Stimulated activated CD4-positive, alpha-beta T cell treated with anti-CD3 and anti-CD28 coated beads, Interleukin-1b, Interleukin-23, amount 100 ng/mL, for 24 hours (primary cell): ENCODE data around the gene TUBB4B.

Source experiments
- DNase-seq, 4 experiments: peaks; one replicate each; pipeline ENCODE4 v3.0.0-alpha.2; 2020; ENCODE audit warnings: low read depth in 4 of 4, low spot score in 1 of 4

Gene TUBB4B

DNA sequence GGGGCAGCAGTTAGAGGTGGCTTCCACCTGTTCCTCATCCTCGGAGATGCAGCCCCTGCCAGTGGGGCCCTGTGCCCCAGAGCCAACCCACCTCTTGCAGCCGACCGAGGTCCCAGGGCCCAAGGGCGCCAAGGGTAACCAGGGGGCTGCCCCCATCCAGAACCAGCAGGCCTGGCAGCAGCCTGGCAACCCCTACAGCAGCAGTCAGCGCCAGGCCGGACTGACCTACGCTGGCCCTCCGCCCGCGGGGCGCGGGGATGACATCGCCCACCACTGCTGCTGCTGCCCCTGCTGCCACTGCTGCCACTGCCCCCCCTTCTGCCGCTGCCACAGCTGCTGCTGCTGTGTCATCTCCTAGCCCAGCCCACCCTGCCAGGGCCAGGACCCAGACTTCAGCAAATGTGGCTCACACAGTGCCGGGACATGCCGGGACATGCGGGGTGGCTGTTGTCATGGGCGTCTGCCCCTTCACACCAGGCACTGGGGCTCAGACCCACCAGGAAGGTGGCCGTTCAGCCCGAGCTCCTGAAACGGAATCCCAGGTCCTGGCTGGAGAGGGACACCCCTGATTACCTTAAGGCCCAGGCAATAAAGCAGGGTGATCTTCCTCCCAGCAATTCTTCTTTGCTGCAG lies 15.3 kb upstream of the TUBB4B start:
- no peak for DNase-seq

DNA sequence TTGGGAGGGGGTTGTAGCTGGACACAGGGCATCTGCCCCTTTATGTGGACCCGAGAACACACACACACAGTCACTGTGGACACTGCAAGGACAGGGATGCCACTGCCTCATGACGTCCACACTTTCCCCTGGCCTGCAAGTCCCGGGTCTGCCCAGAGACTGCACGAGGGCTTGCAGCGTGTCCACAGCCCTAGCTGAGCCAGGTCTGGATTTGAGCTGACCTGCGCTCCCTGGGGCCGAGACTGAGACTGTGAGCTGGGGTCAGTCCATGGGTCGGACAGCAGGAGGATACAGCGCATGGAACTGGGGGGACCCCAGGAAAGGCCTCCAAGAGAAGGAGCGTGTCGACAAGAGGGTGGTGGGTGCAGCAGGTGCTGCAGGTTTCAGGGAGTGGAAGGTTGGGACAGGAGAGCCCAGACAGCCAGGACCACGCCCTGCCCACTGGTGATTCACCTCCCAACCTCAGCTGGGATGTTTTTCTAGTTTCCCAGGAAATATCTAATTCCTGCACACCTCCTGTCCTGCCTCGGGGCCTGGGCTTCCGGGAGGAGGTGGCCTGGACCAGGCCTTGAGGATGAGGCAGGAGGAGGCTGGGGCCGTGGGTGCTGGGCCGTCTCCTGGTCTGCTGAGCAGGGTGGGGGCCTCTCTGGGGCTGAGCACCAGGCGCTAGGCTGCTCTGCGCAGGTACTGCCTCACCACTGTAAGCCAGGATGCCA lies 14.6 kb upstream of the TUBB4B start:
- DNase-seq, result no peak

DNA sequence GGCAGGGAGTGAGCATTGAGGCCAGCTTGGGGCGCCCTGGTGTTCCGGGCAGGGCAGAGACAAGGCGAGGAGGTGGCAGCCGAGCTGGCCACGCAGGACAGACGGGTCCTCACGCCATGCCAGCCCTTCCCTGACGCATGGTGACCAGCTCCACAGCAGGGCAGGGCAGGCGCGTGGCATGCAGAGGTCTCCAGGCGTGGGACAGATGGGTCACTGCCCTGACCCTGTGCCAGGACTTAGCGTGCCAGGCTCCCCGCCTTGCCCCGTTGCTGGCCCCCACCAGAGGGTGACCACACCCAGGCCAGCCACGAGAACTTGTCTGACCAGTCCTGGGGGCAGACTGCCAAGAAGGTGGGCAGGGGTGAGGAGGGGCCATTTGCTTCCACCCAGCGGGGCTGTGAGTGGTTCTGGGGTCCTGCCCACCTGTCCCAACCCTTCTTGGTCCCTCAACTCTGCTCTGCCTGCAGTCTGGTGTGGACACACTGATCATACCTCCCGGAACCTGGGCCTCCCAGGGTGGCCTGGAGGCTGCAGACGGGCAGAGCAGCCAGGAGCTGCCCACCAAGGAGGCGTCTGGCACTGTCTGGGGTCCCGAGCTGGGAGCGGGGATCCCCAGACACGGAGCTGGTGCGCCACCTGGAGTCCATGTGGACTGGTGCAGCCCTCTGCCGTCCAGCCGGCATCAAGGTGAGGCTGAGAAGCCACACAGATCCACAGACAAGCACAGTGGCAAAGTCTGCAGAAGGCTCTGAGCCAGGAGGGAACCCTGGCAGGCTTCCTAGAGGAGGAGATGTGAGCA lies 13.8 kb upstream of the TUBB4B start, which contains the start of gene RNF224:
RNF224 (plus strand) TSS at position 449 of the 799 bp plus-strand sequence. CDS start 834 bp downstream, outside the sequence.
- DNase-seq, result peak; percentile 52 to 76 (median 70)

DNA sequence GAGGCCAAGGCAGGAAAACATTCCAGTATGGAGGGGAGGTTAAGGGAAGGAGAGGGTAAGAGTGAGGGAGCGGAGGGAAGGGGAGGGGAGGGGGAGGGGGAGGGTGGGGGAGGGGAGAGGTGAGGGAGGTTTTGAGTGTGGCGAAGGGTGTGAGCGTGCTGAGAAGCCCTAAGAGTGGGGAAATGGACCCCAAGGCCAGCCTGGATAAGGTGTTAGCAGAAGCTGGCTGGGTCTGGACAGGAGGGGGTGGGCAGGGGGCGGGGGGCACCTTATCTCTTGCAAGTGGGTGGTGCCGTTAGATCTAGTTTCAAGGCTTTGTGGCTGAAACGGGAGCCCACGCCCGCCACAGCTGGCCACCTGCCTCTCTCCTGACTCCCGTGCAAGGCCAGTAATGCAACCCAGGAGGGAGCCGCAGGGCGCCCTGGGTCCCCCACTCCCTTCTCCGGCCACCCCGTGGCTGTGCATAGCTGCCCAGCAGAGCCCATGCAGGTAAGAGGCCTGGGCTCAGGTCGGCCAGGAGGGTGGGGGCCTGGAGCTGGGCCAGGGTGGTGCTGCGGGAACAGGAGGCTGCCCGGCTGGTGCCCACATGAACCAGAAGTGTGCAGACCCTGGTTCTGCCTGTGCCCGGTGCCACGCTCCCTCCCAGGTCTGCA lies 13.1 kb upstream of the TUBB4B start:
- DNase-seq, result no peak

DNA sequence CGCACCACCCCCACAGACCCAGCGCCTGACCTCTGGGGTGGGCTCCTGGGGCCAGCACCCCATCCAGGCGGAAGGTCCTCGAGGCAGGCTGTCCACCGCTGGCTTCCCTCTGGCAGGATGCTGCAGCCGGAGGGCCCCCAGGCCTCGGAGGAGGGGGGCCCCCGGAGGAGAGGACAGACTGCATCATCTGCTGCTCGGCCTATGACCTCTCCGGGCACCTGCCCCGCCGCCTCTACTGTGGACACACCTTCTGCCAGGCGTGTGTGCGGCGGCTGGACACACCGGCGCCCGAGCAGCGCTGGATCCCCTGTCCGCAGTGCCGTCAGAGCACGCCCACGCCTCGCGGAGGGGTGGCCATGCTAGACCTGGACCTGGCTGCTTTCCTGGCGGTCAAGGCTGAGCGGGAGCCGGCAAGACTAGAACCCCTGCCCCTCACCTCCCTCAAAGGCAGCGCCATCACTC lies 12.6 kb upstream of the TUBB4B start:
- no peak for DNase-seq

DNA sequence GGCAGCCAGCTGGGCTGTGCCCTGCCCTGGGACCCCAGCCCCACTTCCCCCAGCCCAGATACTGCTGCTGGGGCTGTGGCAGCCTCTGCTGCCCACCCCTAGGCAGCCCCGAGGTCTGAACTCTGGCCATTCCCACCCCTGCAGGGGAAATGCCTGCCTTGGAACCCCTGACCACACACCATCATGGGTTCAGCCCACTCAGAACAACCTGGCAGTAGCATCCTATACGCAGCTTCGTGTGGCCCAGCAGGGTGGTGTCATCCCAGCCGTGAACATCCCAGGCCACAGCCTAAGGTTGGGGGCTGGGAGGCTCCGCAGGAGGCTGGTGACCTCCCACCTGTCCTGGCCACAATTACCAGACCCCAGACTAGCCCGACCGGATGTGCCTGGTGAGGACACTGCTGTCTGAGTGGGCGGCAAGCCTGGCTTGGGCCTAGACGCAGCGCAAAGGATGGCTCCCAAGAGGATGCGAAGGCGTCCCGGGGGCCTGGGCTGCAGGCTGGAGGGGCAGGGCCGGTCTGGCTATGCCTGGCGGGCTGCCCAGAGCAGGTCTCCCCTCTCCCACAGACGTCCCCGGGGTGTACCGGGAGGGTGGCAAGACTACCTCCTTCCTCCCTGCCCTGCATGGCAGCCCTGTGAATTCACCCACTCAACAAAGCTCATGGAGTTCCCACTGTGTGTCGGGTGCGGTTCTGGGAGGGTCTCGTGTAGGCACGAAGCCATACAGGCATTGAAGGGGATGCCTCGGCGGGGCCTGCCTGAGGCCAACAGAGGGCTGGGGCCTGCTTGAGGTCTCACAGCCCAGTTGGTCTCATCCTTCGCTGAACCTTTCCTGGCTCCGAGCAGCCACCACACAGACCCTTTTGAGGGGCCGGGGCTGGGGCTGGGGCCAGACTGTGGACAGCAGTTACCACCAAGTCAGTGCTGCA lies 11.9 kb upstream of the TUBB4B start:
- DNase-seq, result no peak

DNA sequence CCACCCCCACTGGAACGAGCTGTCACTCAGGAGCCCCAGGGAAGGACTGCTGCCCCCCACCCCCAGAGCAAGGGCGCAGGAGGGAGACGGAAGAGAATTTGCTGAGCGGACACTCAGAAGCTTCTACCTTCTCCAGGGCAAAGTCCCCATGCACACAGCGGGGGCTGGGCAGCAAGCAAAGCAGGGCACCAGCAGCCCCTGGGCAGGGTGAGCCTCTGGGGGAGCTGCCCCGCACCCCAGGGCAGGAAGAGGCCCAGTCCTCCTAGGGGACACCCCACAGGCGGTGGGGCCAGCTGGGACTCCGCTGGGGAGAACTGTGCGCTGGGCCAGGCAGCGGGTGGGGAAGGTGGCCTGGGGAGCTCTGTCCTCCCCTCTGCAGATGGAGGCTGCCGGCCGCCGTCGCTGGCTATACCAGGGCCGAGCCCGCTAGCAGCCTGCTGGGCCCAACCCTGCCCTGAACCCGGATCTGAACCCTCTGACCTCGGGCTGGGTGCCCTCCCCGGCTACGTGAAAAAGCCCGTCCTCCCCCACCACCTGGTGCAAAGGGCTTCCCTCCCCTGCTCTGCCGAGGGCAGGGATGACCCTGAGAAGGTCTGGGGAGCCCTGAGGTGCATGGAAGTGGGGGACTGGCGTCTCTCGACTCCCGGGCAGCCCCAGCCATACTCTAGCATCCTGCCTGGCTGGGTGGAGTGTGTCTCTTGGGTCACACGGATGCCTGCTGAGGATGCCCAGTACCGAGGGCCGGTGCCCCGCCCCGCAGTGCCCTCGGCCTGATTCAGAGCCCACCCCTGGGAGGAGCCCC lies 11.0 kb upstream of the TUBB4B start:
- no peak for DNase-seq

DNA sequence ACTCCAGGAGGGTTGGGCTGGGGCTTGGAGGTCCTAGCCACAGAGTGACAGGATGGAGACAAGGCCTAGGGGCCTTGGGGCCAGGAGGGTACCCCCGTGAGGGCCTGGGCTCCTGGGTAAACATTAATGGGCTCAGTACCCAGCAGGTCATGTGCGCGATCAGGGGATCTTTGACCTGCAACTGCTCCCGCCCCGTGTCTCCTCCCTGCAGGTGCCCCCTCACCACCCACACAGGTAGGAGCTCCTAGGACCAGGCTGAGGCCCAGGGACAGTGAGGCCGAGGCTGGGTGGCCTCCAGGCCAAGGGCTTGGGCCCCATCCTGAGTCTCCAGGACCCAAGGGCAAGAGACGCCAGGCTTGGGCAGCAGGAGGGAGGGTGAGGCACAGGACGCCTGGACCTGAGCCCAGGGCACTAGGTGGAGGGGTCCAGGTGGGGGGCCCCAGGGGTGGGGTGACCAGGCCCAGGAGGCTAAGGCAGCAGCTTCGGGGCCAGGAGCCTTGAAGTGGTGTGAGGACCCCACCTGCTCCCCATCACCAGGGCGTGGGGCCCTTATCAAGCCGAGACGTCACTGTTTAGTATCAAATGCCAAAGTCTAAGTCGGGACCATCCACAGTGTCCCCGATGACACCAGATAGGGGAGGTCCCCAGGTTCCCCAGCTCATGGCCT lies 10.2 kb upstream of the TUBB4B start, which contains the start of gene SLC34A3:
SLC34A3 (plus strand) TSS at position 197 of the 667 bp plus-strand sequence. CDS start 802 bp downstream, outside the sequence.
- DNase-seq, result no peak

DNA sequence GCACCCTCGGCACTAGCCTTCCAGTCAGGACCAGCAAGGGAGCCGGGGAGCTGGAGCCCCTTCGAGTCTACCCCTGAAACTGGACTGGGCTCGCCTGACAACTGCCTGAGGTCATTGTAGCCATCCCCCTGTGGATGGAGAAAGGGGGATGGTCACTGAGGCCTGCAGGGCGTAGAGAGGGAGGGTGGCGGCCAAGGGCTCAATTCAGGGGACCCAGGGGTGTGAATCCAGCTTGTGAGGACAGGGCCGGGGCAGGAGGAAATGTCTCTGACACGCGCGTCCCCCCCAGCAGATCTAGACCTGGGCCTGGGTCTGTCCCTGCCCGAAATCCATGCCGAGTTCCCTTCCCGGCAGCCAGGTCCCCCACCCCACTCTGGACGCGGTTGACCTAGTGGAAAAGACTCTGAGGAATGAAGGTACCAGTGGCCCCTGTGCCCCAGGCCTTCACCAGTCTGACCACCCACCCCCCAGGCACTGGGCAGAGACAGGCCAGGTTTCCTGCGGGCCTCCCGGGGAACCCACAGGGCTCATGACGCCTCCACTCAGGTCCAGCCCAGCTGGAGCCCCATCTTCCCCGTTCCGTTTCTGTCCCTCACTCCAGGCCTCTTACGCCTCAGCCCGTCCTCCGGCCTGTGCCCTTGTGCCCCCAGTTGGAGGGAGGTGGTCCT lies 9.6 kb upstream of the TUBB4B start:
- DNase-seq, result no peak

DNA sequence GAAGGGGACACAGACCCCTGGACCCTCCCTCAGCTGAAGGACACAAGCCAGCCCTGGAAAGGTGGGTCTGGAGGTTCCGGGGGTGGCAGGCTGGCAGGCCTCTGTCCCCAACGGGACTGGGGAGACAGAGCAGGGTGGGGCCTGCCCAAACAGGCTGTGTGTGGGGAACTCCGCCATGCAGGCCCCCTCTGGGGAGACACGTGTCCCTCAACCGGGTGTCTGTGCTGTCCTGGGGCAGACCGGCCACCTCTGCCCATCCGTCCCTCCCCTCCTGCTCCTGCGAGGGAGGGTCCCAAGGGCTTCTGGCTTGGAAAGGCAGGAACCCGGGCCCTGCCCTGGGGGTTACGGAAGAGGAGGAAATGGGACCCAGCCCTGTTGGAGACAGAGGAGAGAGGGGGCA lies 9.0 kb upstream of the TUBB4B start:
- DNase-seq, result no peak

DNA sequence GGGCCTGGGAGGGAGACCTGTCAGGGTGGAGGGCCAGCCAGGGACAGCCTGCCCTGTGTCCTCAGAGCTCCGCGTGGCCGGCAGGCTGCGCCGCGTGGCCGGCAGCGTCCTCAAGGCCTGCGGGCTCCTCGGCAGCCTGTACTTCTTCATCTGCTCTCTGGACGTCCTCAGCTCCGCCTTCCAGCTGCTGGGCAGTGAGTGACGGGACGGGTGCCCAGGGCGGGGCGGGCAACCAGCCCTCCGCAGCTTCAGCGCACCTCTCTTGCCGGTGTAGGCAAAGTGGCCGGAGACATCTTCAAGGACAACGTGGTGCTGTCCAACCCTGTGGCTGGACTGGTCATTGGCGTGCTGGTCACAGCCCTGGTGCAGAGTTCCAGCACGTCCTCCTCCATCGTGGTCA lies 8.6 kb upstream of the TUBB4B start:
- no peak for DNase-seq

DNA sequence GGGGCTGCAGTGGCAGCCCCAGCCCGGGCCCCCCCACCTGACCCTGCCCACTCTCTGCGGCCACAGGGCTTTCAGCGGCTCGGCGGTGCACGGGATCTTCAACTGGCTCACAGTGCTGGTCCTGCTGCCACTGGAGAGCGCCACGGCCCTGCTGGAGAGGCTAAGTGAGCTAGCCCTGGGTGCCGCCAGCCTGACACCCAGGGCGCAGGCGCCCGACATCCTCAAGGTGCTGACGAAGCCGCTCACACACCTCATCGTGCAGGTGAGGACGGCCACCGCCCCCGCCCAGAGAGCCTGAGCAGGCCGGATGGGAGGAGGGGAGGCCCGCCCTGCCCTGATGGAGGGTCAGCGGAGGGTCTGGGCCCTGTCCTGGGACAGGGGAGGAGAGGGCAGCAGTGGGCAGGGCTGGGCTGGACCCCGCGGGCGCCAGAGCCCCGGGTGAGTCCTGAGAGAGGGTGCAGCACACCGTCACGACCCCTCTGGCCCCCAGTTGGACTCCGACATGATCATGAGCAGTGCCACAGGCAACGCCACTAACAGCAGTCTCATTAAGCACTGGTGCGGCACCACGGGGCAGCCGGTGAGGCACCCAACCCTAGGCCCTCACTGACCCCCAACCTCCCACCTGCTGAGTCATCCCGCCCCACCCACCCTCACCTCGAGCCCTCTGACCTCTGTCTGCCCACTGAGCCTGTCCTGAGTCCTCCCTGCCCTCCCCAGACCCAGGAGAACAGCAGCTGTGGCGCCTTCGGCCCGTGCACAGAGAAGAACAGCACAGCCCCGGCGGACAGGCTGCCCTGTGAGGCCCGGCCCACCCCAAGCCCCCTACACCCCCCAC lies 7.7 kb upstream of the TUBB4B start:
- no peak for DNase-seq

DNA sequence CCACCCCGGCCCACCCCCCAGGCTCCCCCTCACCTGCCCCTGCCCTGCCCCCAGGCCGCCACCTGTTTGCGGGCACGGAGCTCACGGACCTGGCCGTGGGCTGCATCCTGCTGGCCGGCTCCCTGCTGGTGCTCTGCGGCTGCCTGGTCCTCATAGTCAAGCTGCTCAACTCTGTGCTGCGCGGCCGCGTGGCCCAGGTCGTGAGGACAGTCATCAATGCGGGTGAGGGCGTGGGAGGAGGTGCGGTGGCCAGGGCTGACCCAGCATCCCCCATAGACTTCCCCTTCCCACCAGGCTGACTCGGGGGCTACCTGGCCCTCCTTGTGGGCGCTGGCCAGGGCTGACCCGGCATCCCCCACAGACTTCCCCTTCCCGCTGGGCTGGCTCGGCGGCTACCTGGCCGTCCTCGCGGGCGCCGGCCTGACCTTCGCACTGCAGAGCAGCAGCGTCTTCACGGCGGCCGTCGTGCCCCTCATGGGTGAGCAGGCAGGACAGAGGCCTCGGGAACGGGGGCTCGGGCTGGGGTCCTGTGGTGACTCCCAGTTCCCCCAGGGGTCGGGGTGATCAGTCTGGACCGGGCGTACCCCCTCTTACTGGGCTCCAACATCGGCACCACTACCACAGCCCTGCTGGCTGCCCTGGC lies 6.9 kb upstream of the TUBB4B start:
- no peak for DNase-seq

DNA sequence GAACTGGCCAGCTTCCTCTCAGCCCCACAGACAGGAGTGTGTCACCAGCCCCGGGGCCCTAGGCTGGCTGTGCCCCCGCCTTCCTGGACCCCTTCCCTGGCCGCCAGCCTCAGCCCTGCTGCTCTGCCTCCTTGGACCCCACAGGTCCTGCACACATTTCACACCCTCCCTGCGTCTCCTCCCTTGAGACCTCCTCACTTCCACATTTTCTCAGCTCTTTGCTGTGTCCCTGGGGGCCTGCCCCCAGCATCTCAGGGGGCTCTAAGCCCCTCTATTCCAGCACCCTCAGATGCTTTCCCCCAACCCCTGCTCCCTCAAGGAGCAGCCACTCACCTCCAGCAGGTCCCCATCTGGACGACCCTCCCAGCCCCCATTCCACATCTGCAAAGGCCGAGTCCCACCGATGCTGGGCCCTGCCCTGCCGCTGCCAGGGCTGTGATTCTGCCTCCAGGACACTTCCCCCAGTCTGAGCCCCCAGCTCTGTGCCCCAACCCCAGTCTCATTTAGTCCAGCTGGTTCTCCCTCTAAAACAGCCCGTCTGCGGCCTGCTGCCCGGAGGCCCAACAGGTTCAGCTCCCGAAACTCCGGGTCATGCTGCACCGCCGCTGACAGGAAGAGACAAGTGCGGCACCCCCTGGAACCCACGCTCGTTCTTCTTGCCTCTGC lies 6.2 kb upstream of the TUBB4B start:
- no peak for DNase-seq

DNA sequence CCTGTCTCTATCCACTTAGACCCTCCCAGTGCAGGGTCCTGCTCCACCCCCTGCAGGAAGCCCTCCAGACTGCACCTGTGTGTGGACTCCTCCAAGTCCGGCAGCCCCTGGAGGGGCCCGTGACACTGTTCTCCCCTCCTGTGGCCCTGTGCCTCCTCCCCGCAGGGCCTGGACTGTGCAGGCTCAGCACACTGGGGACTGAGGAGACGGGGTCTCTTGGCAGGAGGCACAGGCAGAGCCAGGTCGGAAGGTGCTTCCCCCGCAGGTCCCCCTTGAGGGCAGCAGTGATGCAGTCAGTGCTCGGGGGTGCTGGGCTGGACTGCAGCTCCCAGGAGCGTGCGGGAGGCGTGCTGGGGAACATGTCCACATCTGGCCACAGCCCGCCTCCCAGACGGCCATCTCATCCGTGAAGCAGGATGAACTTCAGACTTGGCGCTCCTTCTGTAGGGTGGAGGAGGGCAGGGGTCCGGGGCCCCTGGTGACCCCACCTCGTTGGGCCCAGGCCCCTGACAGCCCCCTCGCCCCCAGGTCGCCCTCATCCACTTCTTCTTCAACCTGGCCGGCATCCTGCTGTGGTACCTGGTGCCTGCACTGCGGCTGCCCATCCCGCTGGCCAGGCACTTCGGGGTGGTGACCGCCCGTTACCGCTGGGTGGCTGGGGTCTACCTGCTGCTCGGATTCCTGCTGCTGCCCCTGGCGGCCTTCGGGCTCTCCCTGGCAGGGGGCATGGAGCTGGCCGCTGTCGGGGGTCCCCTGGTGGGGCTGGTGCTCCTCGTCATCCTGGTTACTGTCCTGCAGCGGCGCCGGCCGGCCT lies 5.5 kb upstream of the TUBB4B start:
- no peak for DNase-seq
